GM12864 (cell line): ENCODE data around the gene HERC6.
"Not testable (repeated sequence)": the region's sequence is repeated elsewhere in the genome, so short reads cannot be mapped to it uniquely, and the experiment has no call there.

Experiments
- DNase-seq: peaks from one replicate; pipeline ENCODE4 v3.0.0-alpha.2; 2011; ENCODE audit warnings: low read depth
- H3K4me3 ChIP-seq: 2 replicates; pipeline ENCODE4 v1.5.1; 2011; ENCODE audit warnings: mild to moderate bottlenecking, low read depth, low read length, control low read depth
- TF ChIP-seq, protein P1 (sequence below): IDR thresholded peaks from 2 replicates; pipeline ENCODE4 v1.5.1; 2011; ENCODE audit warnings: low read depth, mild to moderate bottlenecking, moderate library complexity, low read length, control low read depth, inconsistent platforms; ENCODE audit errors: missing control alignments

HERC6 gene

GRCh38 chr4:88447371-88448095, 68.9 kb downstream of the HERC6 start:
- TF ChIP-seq, protein P1, sequence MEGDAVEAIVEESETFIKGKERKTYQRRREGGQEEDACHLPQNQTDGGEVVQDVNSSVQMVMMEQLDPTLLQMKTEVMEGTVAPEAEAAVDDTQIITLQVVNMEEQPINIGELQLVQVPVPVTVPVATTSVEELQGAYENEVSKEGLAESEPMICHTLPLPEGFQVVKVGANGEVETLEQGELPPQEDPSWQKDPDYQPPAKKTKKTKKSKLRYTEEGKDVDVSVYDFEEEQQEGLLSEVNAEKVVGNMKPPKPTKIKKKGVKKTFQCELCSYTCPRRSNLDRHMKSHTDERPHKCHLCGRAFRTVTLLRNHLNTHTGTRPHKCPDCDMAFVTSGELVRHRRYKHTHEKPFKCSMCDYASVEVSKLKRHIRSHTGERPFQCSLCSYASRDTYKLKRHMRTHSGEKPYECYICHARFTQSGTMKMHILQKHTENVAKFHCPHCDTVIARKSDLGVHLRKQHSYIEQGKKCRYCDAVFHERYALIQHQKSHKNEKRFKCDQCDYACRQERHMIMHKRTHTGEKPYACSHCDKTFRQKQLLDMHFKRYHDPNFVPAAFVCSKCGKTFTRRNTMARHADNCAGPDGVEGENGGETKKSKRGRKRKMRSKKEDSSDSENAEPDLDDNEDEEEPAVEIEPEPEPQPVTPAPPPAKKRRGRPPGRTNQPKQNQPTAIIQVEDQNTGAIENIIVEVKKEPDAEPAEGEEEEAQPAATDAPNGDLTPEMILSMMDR = no peak
- DNase-seq = no peak

GRCh38 chr4:88448211-88448765, 69.6 kb downstream of the HERC6 start:
- not testable (repeated sequence) for DNase-seq

More at GRCh38 chr4:88447371-88448095, 68.9 kb downstream of the HERC6 start:
- no peak overlapping the region for H3K4me3 ChIP-seq

DNA sequence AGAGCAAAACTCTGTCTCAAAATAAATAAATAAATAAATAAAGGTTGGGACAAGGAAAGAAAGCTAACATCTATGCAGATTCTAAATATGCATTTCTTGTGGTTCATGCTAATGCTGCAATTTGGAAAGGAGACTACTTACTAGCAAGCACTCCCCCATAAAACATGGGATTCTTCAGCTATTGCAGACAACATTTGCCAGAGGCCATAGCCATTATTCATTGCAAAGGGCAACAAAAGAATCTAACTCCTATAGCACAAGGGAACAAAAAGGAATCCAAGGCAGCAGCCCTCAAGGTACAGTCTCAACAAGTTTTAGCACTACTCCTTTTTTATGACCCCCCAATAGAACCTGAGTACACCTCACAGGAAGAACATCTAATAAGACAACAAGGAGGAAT, 70.2 kb downstream of the HERC6 start:
- H3K4me3 ChIP-seq = no peak overlapping the region
- DNase-seq = no peak
- TF ChIP-seq, protein P1 = no peak

More at GRCh38 chr4:88448211-88448765, 69.6 kb downstream of the HERC6 start:
- not testable (repeated sequence) for H3K4me3 ChIP-seq

DNA sequence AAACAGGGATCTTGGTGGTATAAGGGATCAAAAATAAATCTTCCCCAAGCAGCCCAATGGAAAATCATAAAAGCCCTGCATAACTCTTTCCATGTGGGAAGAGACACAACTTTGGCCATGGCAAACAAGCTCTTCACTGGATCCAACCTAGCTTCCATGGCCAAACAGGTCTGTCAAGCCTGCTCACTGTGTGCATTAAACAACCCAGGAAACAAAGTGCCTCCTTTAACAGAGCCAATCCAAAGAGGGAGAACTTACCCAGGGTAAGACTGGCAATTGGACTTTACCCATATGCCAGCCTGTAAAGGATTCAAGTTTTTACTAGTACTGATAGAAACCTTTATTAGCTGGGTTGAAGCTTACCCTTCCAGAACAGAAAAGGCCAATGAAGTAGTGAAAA, 70.6 kb downstream of the HERC6 start:
- H3K4me3 ChIP-seq = no peak overlapping the region
- TF ChIP-seq, protein P1 = no peak
- DNase-seq = no peak

- no peak overlapping the region for H3K4me3 ChIP-seq
- TF ChIP-seq, protein P1 = no peak
These were observed 72.6 kb downstream of the HERC6 start for GRCh38 chr4:88451205-88451604.

DNA sequence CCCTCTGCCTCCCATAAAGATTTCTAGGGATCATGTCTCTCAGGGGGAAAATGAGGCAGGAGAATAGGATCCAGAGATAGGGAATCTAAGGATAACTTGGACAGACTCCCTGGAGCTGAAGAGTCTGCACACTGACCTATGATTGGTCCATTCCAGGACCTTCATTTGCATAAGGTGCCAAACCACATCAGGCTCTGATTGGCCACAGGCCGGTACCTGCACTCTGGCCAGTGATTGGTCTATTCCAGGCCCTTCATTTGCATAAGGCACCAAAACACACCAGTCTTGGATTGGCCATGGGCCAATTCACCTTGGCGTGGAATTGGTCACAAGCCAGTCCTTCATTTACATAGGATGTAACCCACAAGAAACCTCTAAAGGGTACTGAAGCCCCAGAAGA, 74.3 kb downstream of the HERC6 start:
- DNase-seq = no peak
- TF ChIP-seq, protein P1 = no peak
- no peak overlapping the region for H3K4me3 ChIP-seq

More at GRCh38 chr4:88451205-88451604, 72.6 kb downstream of the HERC6 start:
- no peak for DNase-seq

GRCh38 chr4:88456670-88457306, 78.1 kb downstream of the HERC6 start, which contains the start of gene HERC5:
Gene HERC5 (plus strand): TSS chr4:88457119. CDS start chr4:88457270, 151 bp downstream.
- TF ChIP-seq, protein P1 = peak; percentile 12
- H3K4me3 ChIP-seq = peak within 1 kb of the TSS; percentile 69
- DNase-seq = peak; percentile 87
